ENCODE data around the gene DEPP1.

Gene DEPP1

DNA sequence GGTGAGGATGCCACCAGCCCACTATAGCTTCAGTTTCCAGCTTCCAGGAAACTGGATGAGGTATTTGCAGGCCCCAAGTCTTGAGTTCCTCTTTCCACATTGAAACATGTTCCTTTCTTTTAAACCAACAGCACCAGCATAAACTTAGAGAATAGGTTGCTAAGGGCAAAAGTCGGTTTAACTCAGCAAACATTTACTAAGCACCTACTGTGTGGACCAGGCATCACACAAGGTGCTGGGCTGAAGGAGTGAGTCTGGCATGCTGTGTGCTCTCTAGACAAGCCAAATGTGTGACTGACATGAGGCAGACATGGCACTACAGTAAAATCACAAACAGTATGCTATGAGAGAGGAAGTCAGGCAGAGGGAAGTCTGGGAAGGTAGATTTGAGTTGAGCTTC lies 30.0 kb downstream of the DEPP1 start:
- Histone ChIP-seq H3K4me3 (IDR thresholded peaks at IDR 0.05; ENCODE audit: insufficient read depth, low read depth, low read length) (no peak overlapping the region), H3K9ac (no peak overlapping the region), H3K4me1 (ENCODE audit: low read depth, poor library complexity, severe bottlenecking) (peaks cover 11% of the 10 kb centered on the region), H3K27me3 (ENCODE audit: insufficient read depth, low read depth) (no peaks in the 10 kb centered on the region), H3K4me2 (no peak overlapping the region), H3K79me2 (ENCODE audit: insufficient read depth, low read depth) (no peaks in the 10 kb centered on the region), H4K20me1 (ENCODE audit: insufficient read depth) (no peaks in the 10 kb centered on the region), H3K36me3 (ENCODE audit: insufficient read depth) (no peaks in the 10 kb centered on the region), H2AFZ (ENCODE audit: low read depth) (no peak overlapping the region), H3K27ac (no peak overlapping the region)
- TF ChIP-seq, protein P1, sequence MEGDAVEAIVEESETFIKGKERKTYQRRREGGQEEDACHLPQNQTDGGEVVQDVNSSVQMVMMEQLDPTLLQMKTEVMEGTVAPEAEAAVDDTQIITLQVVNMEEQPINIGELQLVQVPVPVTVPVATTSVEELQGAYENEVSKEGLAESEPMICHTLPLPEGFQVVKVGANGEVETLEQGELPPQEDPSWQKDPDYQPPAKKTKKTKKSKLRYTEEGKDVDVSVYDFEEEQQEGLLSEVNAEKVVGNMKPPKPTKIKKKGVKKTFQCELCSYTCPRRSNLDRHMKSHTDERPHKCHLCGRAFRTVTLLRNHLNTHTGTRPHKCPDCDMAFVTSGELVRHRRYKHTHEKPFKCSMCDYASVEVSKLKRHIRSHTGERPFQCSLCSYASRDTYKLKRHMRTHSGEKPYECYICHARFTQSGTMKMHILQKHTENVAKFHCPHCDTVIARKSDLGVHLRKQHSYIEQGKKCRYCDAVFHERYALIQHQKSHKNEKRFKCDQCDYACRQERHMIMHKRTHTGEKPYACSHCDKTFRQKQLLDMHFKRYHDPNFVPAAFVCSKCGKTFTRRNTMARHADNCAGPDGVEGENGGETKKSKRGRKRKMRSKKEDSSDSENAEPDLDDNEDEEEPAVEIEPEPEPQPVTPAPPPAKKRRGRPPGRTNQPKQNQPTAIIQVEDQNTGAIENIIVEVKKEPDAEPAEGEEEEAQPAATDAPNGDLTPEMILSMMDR (conservative IDR thresholded peaks at IDR 0.05; ENCODE audit: low read depth, low read length), result no peak

DNA sequence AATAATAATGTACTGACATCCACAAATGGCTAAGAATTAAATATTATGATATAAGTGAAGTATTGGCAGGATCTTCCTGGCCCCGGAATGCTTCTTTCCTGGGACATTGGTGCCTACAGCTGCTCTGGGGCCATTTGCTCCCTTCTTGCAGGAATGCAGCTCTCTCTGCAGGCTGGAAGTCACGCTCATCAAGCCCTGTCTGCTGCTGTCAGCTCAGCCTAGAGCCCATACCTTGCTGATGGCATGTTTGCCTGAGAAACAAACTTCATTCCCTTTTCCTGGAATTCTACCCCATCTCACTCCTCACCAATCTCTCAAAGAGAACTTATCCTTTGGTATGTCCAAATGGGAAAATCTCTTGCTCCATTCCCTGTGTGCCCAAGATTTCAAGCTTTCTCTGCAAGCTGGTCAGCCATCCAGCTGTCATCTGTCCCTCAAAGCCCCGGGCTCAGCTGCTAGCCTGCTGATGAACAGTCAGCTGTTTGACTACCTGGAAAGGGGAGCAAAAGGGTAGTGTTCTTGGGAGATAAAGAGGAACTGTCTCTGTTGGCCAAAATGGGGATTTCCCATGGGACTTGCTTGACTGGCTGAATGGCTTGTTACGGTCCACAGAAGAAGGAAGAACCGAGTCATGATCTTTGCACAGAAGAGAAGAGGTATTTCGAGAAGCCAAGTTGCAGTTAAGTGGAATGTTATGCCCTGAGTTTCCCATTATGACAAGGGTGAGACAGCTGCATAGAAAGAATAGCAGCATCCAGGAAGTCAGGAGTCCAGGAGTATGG lies 31.0 kb downstream of the DEPP1 start:
- H3K4me2 ChIP-seq, result no peak overlapping the region

DNA sequence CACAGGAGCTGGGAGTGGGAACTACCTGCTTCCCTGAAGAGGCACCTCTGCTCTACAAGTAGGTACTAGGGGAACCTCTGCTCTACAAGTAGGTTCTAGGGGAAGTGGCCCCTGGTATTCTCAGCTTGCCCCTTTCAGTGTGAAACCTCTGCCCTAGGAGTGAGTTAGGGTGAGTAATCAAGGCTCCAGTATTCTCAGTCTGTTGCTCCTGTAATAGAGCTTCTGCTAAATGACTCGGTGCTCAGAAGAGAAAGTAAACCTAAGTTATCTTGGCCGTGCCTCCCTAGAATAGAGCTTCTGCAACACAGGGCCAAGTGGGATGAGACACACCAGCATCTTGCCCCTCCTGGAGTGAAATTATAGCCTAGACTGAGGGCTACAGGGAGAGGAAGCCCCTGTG lies 32.4 kb downstream of the DEPP1 start:
- Histone ChIP-seq H3K4me3 (IDR thresholded peaks at IDR 0.05; ENCODE audit: insufficient read depth, low read depth, low read length) (no peak overlapping the region), H3K36me3 (ENCODE audit: insufficient read depth) (no peaks in the 10 kb centered on the region), H3K9ac (no peak overlapping the region), H4K20me1 (ENCODE audit: insufficient read depth) (no peaks in the 10 kb centered on the region), H3K4me2 (no peak overlapping the region), H2AFZ (ENCODE audit: low read depth) (no peak overlapping the region), H3K79me2 (ENCODE audit: insufficient read depth, low read depth) (no peaks in the 10 kb centered on the region), H3K27me3 (ENCODE audit: insufficient read depth, low read depth) (no peaks in the 10 kb centered on the region), H3K27ac (no peak overlapping the region), H3K4me1 (ENCODE audit: low read depth, poor library complexity, severe bottlenecking) (peaks cover 11% of the 10 kb centered on the region)
- TF ChIP-seq, protein P1 (conservative IDR thresholded peaks at IDR 0.05; ENCODE audit: low read depth, low read length), result no peak

More for the DNA sequence above, 31.0 kb downstream of the DEPP1 start:
- Histone ChIP-seq H3K4me3 (IDR thresholded peaks at IDR 0.05; ENCODE audit: insufficient read depth, low read depth, low read length) (no peak overlapping the region), H3K27me3 (ENCODE audit: insufficient read depth, low read depth) (no peaks in the 10 kb centered on the region), H3K27ac (no peak overlapping the region), H2AFZ (ENCODE audit: low read depth) (no peak overlapping the region), H3K79me2 (ENCODE audit: insufficient read depth, low read depth) (no peaks in the 10 kb centered on the region), H3K4me1 (ENCODE audit: low read depth, poor library complexity, severe bottlenecking) (peaks cover 11% of the 10 kb centered on the region), H3K9ac (no peak overlapping the region), H4K20me1 (ENCODE audit: insufficient read depth) (no peaks in the 10 kb centered on the region), H3K36me3 (ENCODE audit: insufficient read depth) (no peaks in the 10 kb centered on the region)
- TF ChIP-seq, protein P1 (conservative IDR thresholded peaks at IDR 0.05; ENCODE audit: low read depth, low read length), result no peak

DNA sequence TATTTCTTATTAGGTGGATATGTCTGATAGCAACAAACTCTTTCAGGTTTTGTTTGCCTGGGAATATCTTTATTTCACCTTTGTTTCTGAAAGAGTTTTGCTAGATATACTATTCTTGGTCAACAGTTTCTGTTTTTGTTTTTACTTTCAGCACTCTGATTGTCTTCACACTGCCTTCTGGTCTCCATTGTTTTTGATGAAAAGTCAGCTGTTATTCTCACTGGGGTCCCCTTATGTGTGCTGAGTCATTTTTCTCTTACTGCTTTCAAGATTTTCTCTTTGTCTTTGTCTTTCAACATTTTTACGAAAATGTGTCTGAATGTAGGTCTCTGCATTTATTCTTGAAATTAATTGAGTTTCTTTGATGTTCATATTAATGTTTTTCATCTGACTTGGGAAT lies 34.3 kb downstream of the DEPP1 start:
- no peak overlapping the region; the same call in 1 of the 2 replicates for H3K27ac ChIP-seq
- no peaks in the 10 kb centered on the region for H4K20me1 ChIP-seq (ENCODE audit: insufficient read depth)
- no peak overlapping the region for H3K4me2 ChIP-seq
- H3K79me2 ChIP-seq (ENCODE audit: insufficient read depth, low read depth), result no peaks in the 10 kb centered on the region
- H3K27me3 ChIP-seq (ENCODE audit: insufficient read depth, low read depth), result no peaks in the 10 kb centered on the region
- H2AFZ ChIP-seq (ENCODE audit: low read depth), result no peak overlapping the region
- peaks cover 15% of the 10 kb centered on the region for H3K4me1 ChIP-seq (ENCODE audit: low read depth, poor library complexity, severe bottlenecking)
- TF ChIP-seq, protein P1 (conservative IDR thresholded peaks at IDR 0.05; ENCODE audit: low read depth, low read length), result no peak
- no peaks in the 10 kb centered on the region for H3K36me3 ChIP-seq (ENCODE audit: insufficient read depth)
- no peak overlapping the region for H3K9ac ChIP-seq
- no peak overlapping the region for H3K4me3 ChIP-seq (IDR thresholded peaks at IDR 0.05; ENCODE audit: insufficient read depth, low read depth, low read length)

Data from KMS-11 (cell line).